IMR-90 (cell line): ENCODE measurements around the gene PLB1. TPM values are rescaled to one million over a fixed set of nuclear protein-coding genes. Genes with fewer than 3 reads are reported as not detected.

ENCODE experiments used
- ATAC-seq: fragments of 200-7000 bp; cut with Tn5 transposase; 2 replicates; pipeline ENCODE4 v1.9.1; 2020; ENCODE audit warnings: low read depth, mild to moderate bottlenecking, moderate library complexity
- BruUV-seq: library from RNA; stranded (reverse); fragments of 400-500 nt; replicated peaks from 2 replicates; lab custom pipeline; 2021; lab: Mats Ljungman, UMichigan
- CTCF ChIA-PET: fragments of 300-600 bp; formaldehyde crosslinking; extraction: SDS; loops from one replicate; lab custom pipeline; 2021; ENCODE audit warnings: antibody characterized with exemption; lab: Yijun Ruan, JAX
- POLR2A ChIA-PET: fragments of 300-600 bp; sonication (Branson Sonifier 250); formaldehyde crosslinking; loops from one replicate; lab custom pipeline; 2022; ENCODE audit warnings: antibody characterized with exemption; ENCODE audit not compliant: unreplicated experiment; lab: Charles Lee
- DNase-seq: peaks from one replicate; pipeline ENCODE4 v3.0.0; 2013
- H2AFZ ChIP-seq: replicated peaks from 2 replicates; pipeline ENCODE3; 2013; ENCODE audit warnings: low read length, mild to moderate bottlenecking; ENCODE audit not compliant: poor library complexity
- H2AK5ac ChIP-seq: 2 replicates; pipeline ENCODE4 v1.6.1; 2013; ENCODE audit warnings: low read depth, low read length, inconsistent platforms
- H2AK9ac ChIP-seq: replicated peaks from 2 replicates; pipeline ENCODE3; 2013; ENCODE audit warnings: mild to moderate bottlenecking, low read depth, low read length, moderate library complexity; ENCODE audit not compliant: poor library complexity
- H2BK120ac ChIP-seq: 2 replicates; pipeline ENCODE4 v1.6.1; 2013; ENCODE audit warnings: low read depth, low read length, inconsistent platforms
- H2BK15ac ChIP-seq: 3 replicates; pipeline ENCODE4 v1.6.1; 2013; ENCODE audit warnings: low read depth, low read length, inconsistent platforms
- H2BK20ac ChIP-seq: 2 replicates; pipeline ENCODE4 v1.6.1; 2013; ENCODE audit warnings: low read depth, mild to moderate bottlenecking, inconsistent platforms, low read length, moderate library complexity
- H2BK5ac ChIP-seq: 2 replicates; pipeline ENCODE4 v1.6.1; 2013; ENCODE audit warnings: mild to moderate bottlenecking, low read depth, low read length, inconsistent platforms; ENCODE audit not compliant: poor library complexity, severe bottlenecking
- H3K14ac ChIP-seq: replicated peaks from 2 replicates; pipeline ENCODE4 v1.6.1; 2013; ENCODE audit warnings: low read depth, low read length, inconsistent platforms
- H3K18ac ChIP-seq: 2 replicates; pipeline ENCODE4 v1.6.1; 2013; ENCODE audit warnings: low read depth, low read length, control low read depth
- H3K23ac ChIP-seq: 2 replicates; pipeline ENCODE4 v1.6.1; 2013; ENCODE audit warnings: low read depth, low read length, inconsistent platforms
- H3K27ac ChIP-seq: 2 replicates; pipeline ENCODE4 v1.5.1; 2013; ENCODE audit warnings: mild to moderate bottlenecking, control low read depth, low read length; ENCODE audit not compliant: insufficient read depth
- H3K27me3 ChIP-seq: 2 replicates; pipeline ENCODE4 v1.6.1; 2013; ENCODE audit warnings: low read length; ENCODE audit not compliant: control insufficient read depth, insufficient read depth
- H3K36me3 ChIP-seq: 2 replicates; pipeline ENCODE4 v1.6.1; 2013; ENCODE audit warnings: low read length, mixed read lengths; ENCODE audit not compliant: control insufficient read depth, insufficient read depth
- H3K4ac ChIP-seq: 2 replicates; pipeline ENCODE4 v1.6.1; 2013; ENCODE audit warnings: low read depth, low read length, inconsistent platforms
- H3K4me1 ChIP-seq: 2 replicates; pipeline ENCODE4 v1.6.1; 2013; ENCODE audit warnings: low read length, mixed read lengths; ENCODE audit not compliant: control insufficient read depth, insufficient read depth
- H3K4me2 ChIP-seq: 2 replicates; pipeline ENCODE4 v1.6.1; 2013; ENCODE audit warnings: low read depth, mild to moderate bottlenecking, control low read depth, low read length, moderate library complexity
- H3K4me3 ChIP-seq: 2 replicates; pipeline ENCODE4 v1.5.1; 2013; ENCODE audit warnings: low read depth, mild to moderate bottlenecking, control low read depth, low read length, moderate library complexity; ENCODE audit not compliant: insufficient read depth
- H3K56ac ChIP-seq: 2 replicates; pipeline ENCODE4 v1.6.1; 2013; ENCODE audit warnings: low read length, inconsistent platforms; ENCODE audit not compliant: insufficient read depth; ENCODE audit errors: extremely low read depth
- H3K79me1 ChIP-seq, 2 experiments: 2 replicates each; pipeline ENCODE4 v1.6.1; 2013; ENCODE audit warnings: low read length in 2 of 2, inconsistent platforms in 1 of 2, low read depth in 1 of 2
- H3K9ac ChIP-seq: 2 replicates; pipeline ENCODE4 v1.6.1; 2013; ENCODE audit warnings: low read depth, low read length, control low read depth
- H3K9me1 ChIP-seq: 2 replicates; pipeline ENCODE4 v1.6.1; 2013; ENCODE audit warnings: low read length, inconsistent platforms; ENCODE audit not compliant: insufficient read depth
- H3K9me3 ChIP-seq: 2 replicates; pipeline ENCODE4 v1.6.1; 2013; ENCODE audit warnings: low read length; ENCODE audit not compliant: control insufficient read depth, insufficient read depth
- H4K20me1 ChIP-seq: 2 replicates; pipeline ENCODE4 v1.6.1; 2013; ENCODE audit warnings: low read length, inconsistent platforms; ENCODE audit not compliant: insufficient read depth
- H4K5ac ChIP-seq: 2 replicates; pipeline ENCODE4 v1.6.1; 2013; ENCODE audit warnings: mild to moderate bottlenecking, low read depth, low read length, control low read depth
- H4K8ac ChIP-seq, 2 experiments: 2 replicates each; pipeline ENCODE4 v1.6.1; 2013; ENCODE audit warnings: low read depth in 2 of 2, low read length in 2 of 2, control low read depth in 1 of 2, inconsistent platforms in 1 of 2
- H4K91ac ChIP-seq: 2 replicates; pipeline ENCODE4 v1.6.1; 2013; ENCODE audit warnings: low read depth, low read length, inconsistent platforms; ENCODE audit not compliant: insufficient read depth
- CHD1 ChIP-seq: IDR thresholded peaks from 2 replicates; pipeline ENCODE4 v1.6.1; 2012; ENCODE audit warnings: low read depth, low read length, improper control_type of control experiment
- ELK1 ChIP-seq: fragments of 150-350 bp; IDR thresholded peaks from 2 replicates; pipeline ENCODE4 v1.6.1; 2016; ENCODE audit warnings: low read depth, mild to moderate bottlenecking, low read length, moderate library complexity, borderline replicate concordance
- FOS ChIP-seq: fragments of 150-350 bp; IDR thresholded peaks from 2 replicates; pipeline ENCODE4 v1.6.1; 2016; ENCODE audit warnings: low read depth, low read length
- MAFK ChIP-seq: IDR thresholded peaks from 2 replicates; pipeline ENCODE4 v1.6.1; 2012; ENCODE audit warnings: low read depth, low read length, improper control_type of control experiment
- MAZ ChIP-seq: IDR thresholded peaks from 2 replicates; pipeline ENCODE4 v1.6.1; 2012; ENCODE audit warnings: low read depth, mild to moderate bottlenecking, low read length, improper control_type of control experiment, moderate library complexity, borderline replicate concordance
- MXI1 ChIP-seq: IDR thresholded peaks from 2 replicates; pipeline ENCODE4 v1.6.1; 2012; ENCODE audit warnings: low read depth, mild to moderate bottlenecking, low read length, moderate library complexity, borderline replicate concordance
- NFE2L2 ChIP-seq: fragments of 150-350 bp; IDR thresholded peaks from 2 replicates; pipeline ENCODE4 v1.6.1; 2016; ENCODE audit warnings: low read depth, mild to moderate bottlenecking, low read length
- POLR2A ChIP-seq: IDR thresholded peaks from 2 replicates; pipeline ENCODE4 v1.6.1; 2012; ENCODE audit warnings: mild to moderate bottlenecking, low read depth, low read length
- RAD21 ChIP-seq: IDR thresholded peaks from 2 replicates; pipeline ENCODE4 v1.6.1; 2012; ENCODE audit warnings: low read length, improper control_type of control experiment
- RCOR1 ChIP-seq: IDR thresholded peaks from 2 replicates; pipeline ENCODE4 v1.6.1; 2012; ENCODE audit warnings: mild to moderate bottlenecking, low read length, improper control_type of control experiment; ENCODE audit not compliant: insufficient replicate concordance
- RFX5 ChIP-seq: IDR thresholded peaks from 2 replicates; pipeline ENCODE4 v1.8.0; 2012; ENCODE audit warnings: low read depth, mild to moderate bottlenecking, low read length, moderate library complexity
- WGBS, 2 experiments: methylation state at CpG; one replicate each; pipeline versions ENCODE4 v1.1.5 to v1.1.7; 2013; ENCODE audit warnings: missing lambda C conversion rate in 2 of 2; ENCODE audit not compliant: insufficient read length in 1 of 2; ENCODE audit errors: extremely low coverage in 2 of 2; 5-methylcytosine and 5-hydroxymethylcytosine counted together
- dilution Hi-C: fragments of 300-500 bp; cut with HindIII; formaldehyde crosslinking; loops from one replicate; pipeline ENCODE4 v1.14.3; 2018; ENCODE audit warnings: low sequenced_read_pairs; ENCODE audit not compliant: unreplicated experiment
- in situ Hi-C: fragments of 300-500 bp; cut with MboI; formaldehyde crosslinking; loops from 3 replicates; pipeline ENCODE4 v1.14.3; 2019; ENCODE audit warnings: low sequenced_read_pairs, inconsistent platforms, mixed read lengths
- intact Hi-C: fragments of 100-400 bp; cut with micrococcal nuclease; formaldehyde crosslinking; loops from 2 replicates; pipeline ENCODE4 v1.10.0; 2022
- polyA plus RNA-seq, 3 experiments: library from polyadenylated mRNA; depleted of rRNA; stranded (reverse); fragments of >200 nt; gene quantifications; 2 replicates each; pipeline ENCODE4 v1.2.3, GENCODE V29; 2012; ENCODE audit warnings: low replicate concordance in 1 of 3
- total RNA-seq: library from RNA; depleted of rRNA; stranded (reverse); fragments of >200 nt; gene quantifications from 2 replicates; pipeline ENCODE4 v1.2.3, GENCODE V29; 2012
- TF ChIP-seq, protein P1 (sequence below): fragments of 150-350 bp; IDR thresholded peaks from 2 replicates; pipeline ENCODE4 v1.6.1; 2017; ENCODE audit warnings: mild to moderate bottlenecking, antibody characterized with exemption, low read length, low read depth

PLB1 gene
- total and polyA plus RNA-seq, 2 of the 4 experiments (the other 2 are of a cell fraction), result 0.74 to 0.90 TPM

- TF ChIP-seq, protein P1, sequence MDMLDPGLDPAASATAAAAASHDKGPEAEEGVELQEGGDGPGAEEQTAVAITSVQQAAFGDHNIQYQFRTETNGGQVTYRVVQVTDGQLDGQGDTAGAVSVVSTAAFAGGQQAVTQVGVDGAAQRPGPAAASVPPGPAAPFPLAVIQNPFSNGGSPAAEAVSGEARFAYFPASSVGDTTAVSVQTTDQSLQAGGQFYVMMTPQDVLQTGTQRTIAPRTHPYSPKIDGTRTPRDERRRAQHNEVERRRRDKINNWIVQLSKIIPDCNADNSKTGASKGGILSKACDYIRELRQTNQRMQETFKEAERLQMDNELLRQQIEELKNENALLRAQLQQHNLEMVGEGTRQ, result peak; percentile 82
- TF ChIP-seq MAZ, result peak; percentile 71; the same call in 1 of the 2 replicates
Measured at GRCh38 chr2:28583899-28584553, 88.2 kb downstream of the PLB1 start (continued).

- CTCF ChIA-PET, result no interaction called here
- Histone ChIP-seq H3K9me3 (no peaks in the 10 kb centered on the region), H3K18ac (no peak overlapping the region), H4K5ac (no peak overlapping the region), H2BK15ac (no peak overlapping the region), H3K4me1 (peaks cover 13% of the 10 kb centered on the region), H2BK120ac (peak overlapping the region; percentile 12; the same call in 1 of the 2 replicates), H4K20me1 (no peaks in the 10 kb centered on the region), H2BK5ac (no peak overlapping the region), H2AK9ac (no peak overlapping the region), H3K79me1 (0 out of 4 replicates have a peak, but pooled peaks cover 0 to 8% of the 10 kb centered on the region in 2 experiments), H3K9ac (no peak overlapping the region), H4K8ac (no peak overlapping the region), H2AFZ (no peak overlapping the region), H3K4ac (peak overlapping the region; percentile 34; the same call in 1 of the 2 replicates), H3K9me1 (peaks cover 17% of the 10 kb centered on the region), H3K56ac (no peak overlapping the region), H3K4me3 (no peak overlapping the region), H3K36me3 (no peaks in the 10 kb centered on the region), H3K27ac (no peak overlapping the region), H2AK5ac (no peak overlapping the region), H4K91ac (no peak overlapping the region), H3K14ac (no peak overlapping the region), H3K27me3 (no peaks in the 10 kb centered on the region), H3K4me2 (no peak overlapping the region), H3K23ac (no peak overlapping the region), H2BK20ac (no peak overlapping the region)
- in situ Hi-C loops (loop anchor here (5.0 to 25.0 kb wide), 2 partner anchors 165 to 325 kb away; partner anchors contain the start of gene PPP1CB), intact Hi-C loops (no loop called here), dilution Hi-C loops (no loop called here)
- WGBS, 2 experiments, result no CpG with 5 or more reads among the region's 7 CpGs
- TF ChIP-seq FOS (no peak), NFE2L2 (no peak), RCOR1 (no peak), MAZ (no peak), MAFK (no peak), ELK1 (no peak), POLR2A (no peak), RFX5 (no peak), RAD21 (no peak), MXI1 (no peak), CHD1 (no peak)
- TF ChIP-seq, protein P1, result no peak
- no TSS peak for BruUV-seq
- ATAC-seq (no peak), DNase-seq (no peak)
- POLR2A ChIA-PET, result no interaction called here
Measured at GRCh38 chr2:28586867-28587266, 91.0 kb downstream of the PLB1 start.
